GM18858 (cell line): ENCODE results near the gene TP53RK.

Experiments
- ATAC-seq: cut with Tn5 transposase; IDR thresholded peaks from one replicate; pipeline ENCODE4 v1.9.1; 2021; ENCODE audit not compliant: unreplicated experiment

The TP53RK gene

GRCh38 chr20:46689082-46689753, at the start of gene TP53RK:
TSS of gene TP53RK (minus strand) at chr20:46689444. CDS start at chr20:46689414, 30 bp downstream.
- ATAC-seq, result peak; percentile 78

- no peak for ATAC-seq
These were observed 46.2 kb upstream of the TP53RK start for GRCh38 chr20:46735436-46735835.

GRCh38 chr20:46731770-46732169, 42.5 kb upstream of the TP53RK start:
- no peak for ATAC-seq

- no peak for ATAC-seq
These were observed 36.2 kb upstream of the TP53RK start for GRCh38 chr20:46725186-46726165.

- ATAC-seq, result no peak
These were observed 35.2 kb upstream of the TP53RK start for GRCh38 chr20:46724343-46724959.

GRCh38 chr20:46723039-46723438, 33.8 kb upstream of the TP53RK start:
- ATAC-seq, result no peak

- ATAC-seq, result no peak
These were observed 33.2 kb upstream of the TP53RK start for GRCh38 chr20:46722450-46722849.

GRCh38 chr20:46721476-46721875, 32.2 kb upstream of the TP53RK start:
- no peak for ATAC-seq

GRCh38 chr20:46720776-46721425, 31.7 kb upstream of the TP53RK start:
- no peak for ATAC-seq

GRCh38 chr20:46720019-46720418, 30.8 kb upstream of the TP53RK start:
- no peak for ATAC-seq

- ATAC-seq, result no peak
These were observed 28.7 kb upstream of the TP53RK start for GRCh38 chr20:46717818-46718541.

GRCh38 chr20:46715292-46715756, 26.1 kb upstream of the TP53RK start:
- no peak for ATAC-seq

- no peak for ATAC-seq
These were observed 25.0 kb upstream of the TP53RK start for GRCh38 chr20:46713957-46714834.

GRCh38 chr20:46712056-46712636, 22.9 kb upstream of the TP53RK start:
- ATAC-seq, result no peak

GRCh38 chr20:46710153-46710913, 21.1 kb upstream of the TP53RK start:
- no peak for ATAC-seq

GRCh38 chr20:46709459-46710152, 20.4 kb upstream of the TP53RK start, which contains the start of gene SLC2A10:
TSS of gene SLC2A10 (plus strand) at chr20:46709649. CDS start at chr20:46709737, 88 bp downstream.
- no peak for ATAC-seq

GRCh38 chr20:46709055-46709458, 19.8 kb upstream of the TP53RK start:
- no peak for ATAC-seq
